ENCODE data around the gene ALKAL2.
"Not testable (repeated sequence)": the region's sequence is repeated elsewhere in the genome, so short reads cannot be mapped to it uniquely, and the experiment has no call there.

Gene ALKAL2

GRCh38 chr2:287911-288757 is at the start of gene ALKAL2:
Gene ALKAL2 (minus strand): TSS chr2:288091. CDS start chr2:287835, 256 bp downstream.
- no peak for DNase-seq (ENCODE audit: low read depth in 1 of 2, low spot score in 1 of 2)

GRCh38 chr2:336949-337348 is 49.1 kb upstream of the ALKAL2 start:
- not testable (repeated sequence) for DNase-seq (ENCODE audit: low read depth in 1 of 2, low spot score in 1 of 2)

GRCh38 chr2:336360-336759 is 48.5 kb upstream of the ALKAL2 start:
- DNase-seq (ENCODE audit: low read depth in 1 of 2, low spot score in 1 of 2), result no peak

- no peak for DNase-seq (ENCODE audit: low read depth in 1 of 2, low spot score in 1 of 2)
Observed at GRCh38 chr2:332592-332991, 44.7 kb upstream of the ALKAL2 start.

GRCh38 chr2:328761-329160 is 40.9 kb upstream of the ALKAL2 start:
- no peak for DNase-seq (ENCODE audit: low read depth in 1 of 2, low spot score in 1 of 2)

- DNase-seq (ENCODE audit: low read depth in 1 of 2, low spot score in 1 of 2), result no peak
Observed at GRCh38 chr2:323035-323434, 35.1 kb upstream of the ALKAL2 start.

GRCh38 chr2:322326-322725 is 34.4 kb upstream of the ALKAL2 start:
- DNase-seq (ENCODE audit: low read depth in 1 of 2, low spot score in 1 of 2), result no peak

GRCh38 chr2:320561-320960 is 32.7 kb upstream of the ALKAL2 start:
- DNase-seq (ENCODE audit: low read depth in 1 of 2, low spot score in 1 of 2), result no peak

- DNase-seq (ENCODE audit: low read depth in 1 of 2, low spot score in 1 of 2), result no peak
Observed at GRCh38 chr2:319059-319600, 31.2 kb upstream of the ALKAL2 start.

GRCh38 chr2:317501-318424 is 29.9 kb upstream of the ALKAL2 start:
- DNase-seq (ENCODE audit: low read depth in 1 of 2, low spot score in 1 of 2), result no peak

- DNase-seq (ENCODE audit: low read depth in 1 of 2, low spot score in 1 of 2), result no peak
Observed at GRCh38 chr2:316381-316780, 28.5 kb upstream of the ALKAL2 start.

- DNase-seq (ENCODE audit: low read depth in 1 of 2, low spot score in 1 of 2), result not testable (repeated sequence)
Observed at GRCh38 chr2:315925-316324, 28.0 kb upstream of the ALKAL2 start.

- no peak for DNase-seq (ENCODE audit: low read depth in 1 of 2, low spot score in 1 of 2)
Observed at GRCh38 chr2:314561-315336, 26.9 kb upstream of the ALKAL2 start.

GRCh38 chr2:313991-314390 is 26.1 kb upstream of the ALKAL2 start:
- DNase-seq (ENCODE audit: low read depth in 1 of 2, low spot score in 1 of 2), result no peak

GRCh38 chr2:310994-311393 is 23.1 kb upstream of the ALKAL2 start:
- no peak for DNase-seq (ENCODE audit: low read depth in 1 of 2, low spot score in 1 of 2)

GRCh38 chr2:309954-310510 is 22.1 kb upstream of the ALKAL2 start:
- DNase-seq (ENCODE audit: low read depth in 1 of 2, low spot score in 1 of 2), result no peak

- DNase-seq (ENCODE audit: low read depth in 1 of 2, low spot score in 1 of 2), result no peak
Observed at GRCh38 chr2:309148-309953, 21.5 kb upstream of the ALKAL2 start.

- no peak for DNase-seq (ENCODE audit: low read depth in 1 of 2, low spot score in 1 of 2)
Observed at GRCh38 chr2:305366-305765, 17.5 kb upstream of the ALKAL2 start.

GRCh38 chr2:296354-296753 is 8.5 kb upstream of the ALKAL2 start:
- DNase-seq (ENCODE audit: low read depth in 1 of 2, low spot score in 1 of 2), result no peak

- no peak for DNase-seq (ENCODE audit: low read depth in 1 of 2, low spot score in 1 of 2)
Observed at GRCh38 chr2:295090-295489, 7.2 kb upstream of the ALKAL2 start.
